ENCODE data around the gene REPIN1. TPM values are rescaled to one million over a fixed set of nuclear protein-coding genes. Genes with fewer than 3 reads are reported as not detected.

Gene REPIN1
- total and polyA plus RNA-seq, 2 donors from 2014 or later: 53.7 to 95.8 TPM

DNA sequence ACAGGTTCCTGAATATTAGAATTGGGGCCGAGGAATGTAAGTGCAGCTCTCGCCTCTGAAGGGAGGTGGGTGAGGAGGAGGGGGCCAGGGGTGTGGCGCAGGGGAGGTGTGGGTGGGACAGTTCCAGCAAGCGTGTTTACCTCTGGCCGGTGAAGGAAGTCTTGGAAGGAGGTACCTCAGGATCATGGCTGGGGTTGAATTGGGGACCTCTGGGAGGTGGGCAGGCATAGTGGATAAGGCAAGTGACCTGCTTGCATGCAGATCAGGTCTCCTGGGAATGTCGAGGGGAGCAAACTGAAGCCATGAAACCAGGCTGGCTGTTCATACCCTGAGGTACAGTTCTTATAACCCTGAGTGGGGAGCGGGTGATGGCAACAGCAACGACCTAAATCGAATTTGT lies 12.5 kb downstream of the REPIN1 start:
- Histone ChIP-seq H3K27me3 (ENCODE audit: control insufficient read depth, insufficient read depth, low read length) (no peaks in the 10 kb centered on the region), H3K9me3 (ENCODE audit: control insufficient read depth in 2 of 3, insufficient read depth in 1 of 3, low read length in 3 of 3) (no peaks in the 10 kb centered on the region), H3K36me3 (ENCODE audit: control insufficient read depth in 2 of 3, insufficient read depth in 3 of 3, low read length in 3 of 3) (no peaks in the 10 kb centered on the region), H3K9ac (ENCODE audit: low read length in 3 of 3) (peak overlapping the region in 1 of 3 donors; percentile 26), H3K27ac (ENCODE audit: low read depth in 2 of 2, low read length in 2 of 2) (no peak overlapping the region), H3K4me3 (ENCODE audit: low read length in 3 of 3) (no peak overlapping the region), H3K4me1 (ENCODE audit: control insufficient read depth in 2 of 3, insufficient read depth in 2 of 3, low read depth in 1 of 3, low read length in 3 of 3) (peaks cover 0 to 20% (median 13%) of the 10 kb centered on the region in 3 donors)
- TF ChIP-seq, protein P1, sequence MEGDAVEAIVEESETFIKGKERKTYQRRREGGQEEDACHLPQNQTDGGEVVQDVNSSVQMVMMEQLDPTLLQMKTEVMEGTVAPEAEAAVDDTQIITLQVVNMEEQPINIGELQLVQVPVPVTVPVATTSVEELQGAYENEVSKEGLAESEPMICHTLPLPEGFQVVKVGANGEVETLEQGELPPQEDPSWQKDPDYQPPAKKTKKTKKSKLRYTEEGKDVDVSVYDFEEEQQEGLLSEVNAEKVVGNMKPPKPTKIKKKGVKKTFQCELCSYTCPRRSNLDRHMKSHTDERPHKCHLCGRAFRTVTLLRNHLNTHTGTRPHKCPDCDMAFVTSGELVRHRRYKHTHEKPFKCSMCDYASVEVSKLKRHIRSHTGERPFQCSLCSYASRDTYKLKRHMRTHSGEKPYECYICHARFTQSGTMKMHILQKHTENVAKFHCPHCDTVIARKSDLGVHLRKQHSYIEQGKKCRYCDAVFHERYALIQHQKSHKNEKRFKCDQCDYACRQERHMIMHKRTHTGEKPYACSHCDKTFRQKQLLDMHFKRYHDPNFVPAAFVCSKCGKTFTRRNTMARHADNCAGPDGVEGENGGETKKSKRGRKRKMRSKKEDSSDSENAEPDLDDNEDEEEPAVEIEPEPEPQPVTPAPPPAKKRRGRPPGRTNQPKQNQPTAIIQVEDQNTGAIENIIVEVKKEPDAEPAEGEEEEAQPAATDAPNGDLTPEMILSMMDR (IDR thresholded peaks at IDR 0.05; ENCODE audit: borderline replicate concordance, extremely low read depth, insufficient read depth): no peak
- DNase-seq: peak in 1 of 5 donors; percentile 49
- FAIRE-seq: no peak
- intact Hi-C loops (cut with DNase I): no loop called here

DNA sequence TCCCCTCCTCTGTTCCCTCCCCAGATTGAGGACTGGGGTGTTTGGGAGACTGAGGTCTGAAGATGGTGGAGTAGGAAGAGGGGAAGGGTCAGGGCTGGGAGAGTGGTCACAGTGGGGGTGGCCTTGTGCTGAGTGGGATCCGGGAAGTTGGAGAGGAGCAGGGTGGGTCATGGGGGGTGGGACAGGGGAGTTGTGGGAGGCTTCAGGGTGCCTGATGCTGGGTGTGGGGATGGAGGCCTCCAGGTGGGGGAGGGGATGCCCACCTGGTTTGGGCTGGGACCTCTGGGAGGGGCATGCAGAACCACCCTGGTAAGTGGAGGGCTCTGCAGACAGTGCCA lies 13.1 kb downstream of the REPIN1 start:
- DNase-seq (peak in 1 of 5 donors; percentile 53), FAIRE-seq (no peak)
- TF ChIP-seq, protein P1 (IDR thresholded peaks at IDR 0.05; ENCODE audit: borderline replicate concordance, extremely low read depth, insufficient read depth): no peak
- no peaks in the 10 kb centered on the region for H3K36me3 ChIP-seq (ENCODE audit: control insufficient read depth in 2 of 3, insufficient read depth in 3 of 3, low read length in 3 of 3)
- no peak overlapping the region for H3K4me3 ChIP-seq (ENCODE audit: low read length in 3 of 3)
- no peaks in the 10 kb centered on the region for H3K9me3 ChIP-seq (ENCODE audit: control insufficient read depth in 2 of 3, insufficient read depth in 1 of 3, low read length in 3 of 3)
- H3K27me3 ChIP-seq (ENCODE audit: control insufficient read depth, insufficient read depth, low read length): no peaks in the 10 kb centered on the region
- no peak overlapping the region for H3K27ac ChIP-seq (ENCODE audit: low read depth in 2 of 2, low read length in 2 of 2)
- H3K4me1 ChIP-seq (ENCODE audit: control insufficient read depth in 2 of 3, insufficient read depth in 2 of 3, low read depth in 1 of 3, low read length in 3 of 3): peaks cover 0 to 20% (median 13%) of the 10 kb centered on the region in 3 donors
- no peak overlapping the region for H3K9ac ChIP-seq (ENCODE audit: low read length in 3 of 3)
- intact Hi-C loops (cut with DNase I): no loop called here

DNA sequence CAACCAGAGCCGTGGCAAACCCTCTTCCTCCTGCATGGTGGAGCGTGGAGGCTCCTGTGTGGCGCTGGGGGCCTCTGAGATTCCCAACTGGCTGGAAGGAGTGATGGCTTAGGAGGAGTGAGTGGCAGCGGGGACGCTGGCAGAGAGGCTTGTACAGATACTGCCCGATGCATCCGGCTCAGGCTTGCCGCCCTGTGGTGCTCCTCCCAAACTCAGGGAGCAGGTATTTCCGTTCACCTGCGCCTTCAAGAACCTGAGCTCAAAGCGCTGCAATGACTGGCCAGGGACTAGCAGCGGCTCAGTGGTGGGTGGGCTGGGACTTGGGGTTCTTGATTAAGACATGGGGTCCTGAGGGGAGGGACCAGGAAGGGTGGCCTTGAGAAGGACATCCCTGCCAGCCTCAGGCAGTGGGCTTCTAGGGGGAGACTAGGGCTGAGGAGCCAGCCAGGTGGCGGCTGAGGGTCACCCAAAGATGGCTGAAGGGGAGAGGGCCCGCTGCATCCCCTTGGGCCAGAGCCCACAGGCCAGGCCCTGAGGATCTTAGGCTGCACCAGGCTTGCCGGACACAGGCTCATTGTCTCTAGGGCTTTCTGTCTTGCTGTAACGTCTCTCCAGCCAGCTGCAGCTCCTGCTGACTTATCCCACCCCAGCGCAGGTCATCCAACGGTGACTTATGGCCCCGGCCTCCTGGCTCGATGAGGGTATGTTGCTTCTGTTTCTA lies 13.7 kb downstream of the REPIN1 start:
- intact Hi-C loops (cut with DNase I): no loop called here

More for the DNA sequence above, 13.7 kb downstream of the REPIN1 start:
- no peak overlapping the region for H3K27ac ChIP-seq (ENCODE audit: low read depth in 2 of 2, low read length in 2 of 2)
- H3K9me3 ChIP-seq (ENCODE audit: control insufficient read depth in 2 of 3, insufficient read depth in 1 of 3, low read length in 3 of 3): no peaks in the 10 kb centered on the region
- H3K36me3 ChIP-seq (ENCODE audit: control insufficient read depth in 2 of 3, insufficient read depth in 3 of 3, low read length in 3 of 3): no peaks in the 10 kb centered on the region
- FAIRE-seq (no peak), DNase-seq (peak in 1 of 5 donors; percentile 49)
- H3K9ac ChIP-seq (ENCODE audit: low read length in 3 of 3): no peak overlapping the region
- peaks cover 0 to 18% (median 13%) of the 10 kb centered on the region in 3 donors for H3K4me1 ChIP-seq (ENCODE audit: control insufficient read depth in 2 of 3, insufficient read depth in 2 of 3, low read depth in 1 of 3, low read length in 3 of 3)
- no peaks in the 10 kb centered on the region for H3K27me3 ChIP-seq (ENCODE audit: control insufficient read depth, insufficient read depth, low read length)
- TF ChIP-seq, protein P1 (IDR thresholded peaks at IDR 0.05; ENCODE audit: borderline replicate concordance, extremely low read depth, insufficient read depth): no peak
- H3K4me3 ChIP-seq (ENCODE audit: low read length in 3 of 3): no peak overlapping the region
